Measurements from ENCODE around the gene JAKMIP1.

DNA sequence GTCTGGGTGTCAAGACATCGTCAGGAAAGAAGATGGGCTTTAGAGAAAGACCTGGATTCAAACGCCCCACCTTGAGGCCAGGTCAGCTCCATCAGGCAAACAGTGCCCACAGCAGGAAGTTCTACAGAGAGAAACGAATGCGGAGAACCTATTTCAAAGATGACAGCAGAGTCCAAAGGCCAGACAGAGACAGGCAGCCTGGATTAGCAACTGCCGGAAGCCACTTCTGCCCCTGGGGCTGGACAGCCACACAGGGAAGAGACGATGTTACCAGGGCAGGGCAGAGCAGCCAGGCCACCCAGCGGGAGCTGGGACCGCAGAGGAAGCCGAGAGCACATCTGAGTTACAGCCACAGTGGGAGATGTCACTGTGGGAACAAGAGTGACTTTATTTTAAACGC, 183.3 kb downstream of the JAKMIP1 start:
- TF ChIP-seq CBX1 (IDR thresholded peaks at IDR 0.05; ENCODE audit: low read depth) (peak; percentile 50), MAF1 (CRISPR knock-in tag; IDR thresholded peaks at IDR 0.05; ENCODE audit: borderline replicate concordance) (no peak), FOXC1 (CRISPR knock-in tag; IDR thresholded peaks at IDR 0.05; ENCODE audit: borderline replicate concordance) (no peak), IRF2 (CRISPR knock-in tag; IDR thresholded peaks at IDR 0.05) (no peak), KLF12 (CRISPR knock-in tag; IDR thresholded peaks at IDR 0.05; ENCODE audit: borderline replicate concordance) (no peak), ZNF430 (CRISPR knock-in tag; IDR thresholded peaks at IDR 0.05) (no peak), NR2C2 (CRISPR knock-in tag; IDR thresholded peaks at IDR 0.05; ENCODE audit: borderline replicate concordance) (no peak), SCMH1 (CRISPR knock-in tag; IDR thresholded peaks at IDR 0.05; ENCODE audit: borderline replicate concordance) (no peak), POLR2G (IDR thresholded peaks at IDR 0.05; ENCODE audit: low read depth, low read length) (no peak), NCOA2 (CRISPR knock-in tag; IDR thresholded peaks at IDR 0.05) (no peak)
- TF ChIP-seq, protein P1, sequence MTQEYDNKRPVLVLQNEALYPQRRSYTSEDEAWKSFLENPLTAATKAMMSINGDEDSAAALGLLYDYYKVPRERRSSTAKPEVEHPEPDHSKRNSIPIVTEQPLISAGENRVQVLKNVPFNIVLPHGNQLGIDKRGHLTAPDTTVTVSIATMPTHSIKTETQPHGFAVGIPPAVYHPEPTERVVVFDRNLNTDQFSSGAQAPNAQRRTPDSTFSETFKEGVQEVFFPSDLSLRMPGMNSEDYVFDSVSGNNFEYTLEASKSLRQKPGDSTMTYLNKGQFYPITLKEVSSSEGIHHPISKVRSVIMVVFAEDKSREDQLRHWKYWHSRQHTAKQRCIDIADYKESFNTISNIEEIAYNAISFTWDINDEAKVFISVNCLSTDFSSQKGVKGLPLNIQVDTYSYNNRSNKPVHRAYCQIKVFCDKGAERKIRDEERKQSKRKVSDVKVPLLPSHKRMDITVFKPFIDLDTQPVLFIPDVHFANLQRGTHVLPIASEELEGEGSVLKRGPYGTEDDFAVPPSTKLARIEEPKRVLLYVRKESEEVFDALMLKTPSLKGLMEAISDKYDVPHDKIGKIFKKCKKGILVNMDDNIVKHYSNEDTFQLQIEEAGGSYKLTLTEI (CRISPR knock-in tag; conservative IDR thresholded peaks at IDR 0.05): no peak
- TF ChIP-seq, protein P2, sequence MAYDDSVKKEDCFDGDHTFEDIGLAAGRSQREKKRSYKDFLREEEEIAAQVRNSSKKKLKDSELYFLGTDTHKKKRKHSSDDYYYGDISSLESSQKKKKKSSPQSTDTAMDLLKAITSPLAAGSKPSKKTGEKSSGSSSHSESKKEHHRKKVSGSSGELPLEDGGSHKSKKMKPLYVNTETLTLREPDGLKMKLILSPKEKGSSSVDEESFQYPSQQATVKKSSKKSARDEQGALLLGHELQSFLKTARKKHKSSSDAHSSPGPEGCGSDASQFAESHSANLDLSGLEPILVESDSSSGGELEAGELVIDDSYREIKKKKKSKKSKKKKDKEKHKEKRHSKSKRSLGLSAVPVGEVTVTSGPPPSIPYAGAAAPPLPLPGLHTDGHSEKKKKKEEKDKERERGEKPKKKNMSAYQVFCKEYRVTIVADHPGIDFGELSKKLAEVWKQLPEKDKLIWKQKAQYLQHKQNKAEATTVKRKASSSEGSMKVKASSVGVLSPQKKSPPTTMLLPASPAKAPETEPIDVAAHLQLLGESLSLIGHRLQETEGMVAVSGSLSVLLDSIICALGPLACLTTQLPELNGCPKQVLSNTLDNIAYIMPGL (CRISPR knock-in tag; IDR thresholded peaks at IDR 0.05; ENCODE audit: borderline replicate concordance in 1 of 2, low read depth in 1 of 2): no peak
- TF ChIP-seq, protein P3, sequence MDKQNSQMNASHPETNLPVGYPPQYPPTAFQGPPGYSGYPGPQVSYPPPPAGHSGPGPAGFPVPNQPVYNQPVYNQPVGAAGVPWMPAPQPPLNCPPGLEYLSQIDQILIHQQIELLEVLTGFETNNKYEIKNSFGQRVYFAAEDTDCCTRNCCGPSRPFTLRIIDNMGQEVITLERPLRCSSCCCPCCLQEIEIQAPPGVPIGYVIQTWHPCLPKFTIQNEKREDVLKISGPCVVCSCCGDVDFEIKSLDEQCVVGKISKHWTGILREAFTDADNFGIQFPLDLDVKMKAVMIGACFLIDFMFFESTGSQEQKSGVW (CRISPR knock-in tag; IDR thresholded peaks at IDR 0.05; ENCODE audit: borderline replicate concordance): no peak
